HG03520 (cell line): ENCODE data around the gene RFT1.
A peak's percentile ranks its signal among the peaks of the same experiment; 100 is the strongest.

ENCODE experiments used
- ATAC-seq: cut with Tn5 transposase; IDR thresholded peaks from one replicate; pipeline ENCODE4 v1.9.1; 2021; ENCODE audit warnings: mild to moderate bottlenecking, moderate library complexity; ENCODE audit not compliant: unreplicated experiment

Gene RFT1

GRCh38 chr3:53130179-53131061, at the start of gene RFT1:
RFT1 (minus strand) TSS chr3:53130435; CDS start chr3:53130400, 35 bp downstream.
- ATAC-seq = peak; percentile 71

GRCh38 chr3:53179580-53179979, 49.3 kb upstream of the RFT1 start:
- ATAC-seq = no peak

GRCh38 chr3:53178246-53178645, 48.0 kb upstream of the RFT1 start:
- no peak for ATAC-seq

GRCh38 chr3:53175613-53176540, 45.6 kb upstream of the RFT1 start:
- ATAC-seq = no peak

- ATAC-seq = no peak
Observed at GRCh38 chr3:53174346-53175250, 44.4 kb upstream of the RFT1 start.

- ATAC-seq = no peak
Observed at GRCh38 chr3:53173107-53173506, 42.9 kb upstream of the RFT1 start.

- ATAC-seq = no peak
Observed at GRCh38 chr3:53171827-53172505, 41.7 kb upstream of the RFT1 start.

- no peak for ATAC-seq
Observed at GRCh38 chr3:53171064-53171418, 40.8 kb upstream of the RFT1 start.

- ATAC-seq = no peak
Observed at GRCh38 chr3:53170325-53171063, 40.3 kb upstream of the RFT1 start.

- ATAC-seq = no peak
Observed at GRCh38 chr3:53169832-53170324, 39.6 kb upstream of the RFT1 start.

- no peak for ATAC-seq
Observed at GRCh38 chr3:53169045-53169831, 39.0 kb upstream of the RFT1 start.

- ATAC-seq = no peak
Observed at GRCh38 chr3:53168175-53168923, 38.1 kb upstream of the RFT1 start.

- ATAC-seq = no peak
Observed at GRCh38 chr3:53167418-53168174, 37.4 kb upstream of the RFT1 start.

GRCh38 chr3:53166781-53167291, 36.6 kb upstream of the RFT1 start:
- ATAC-seq = no peak

- no peak for ATAC-seq
Observed at GRCh38 chr3:53166206-53166605, 36.0 kb upstream of the RFT1 start.

GRCh38 chr3:53164911-53165310, 34.7 kb upstream of the RFT1 start:
- ATAC-seq = no peak
